GM12865 (cell line): ENCODE results near the gene IQCE.

Experiments
- DNase-seq: peaks from one replicate; pipeline ENCODE4 v3.0.0; 2010; ENCODE audit warnings: low read depth
- H3K4me3 ChIP-seq: 2 replicates; pipeline ENCODE4 v1.5.1; 2011; ENCODE audit warnings: mild to moderate bottlenecking, low read depth, low read length, control low read depth
- TF ChIP-seq, protein P1 (sequence below): IDR thresholded peaks from 2 replicates; pipeline ENCODE4 v1.5.1; 2011; ENCODE audit warnings: low read length, control low read depth, low read depth, inconsistent platforms; ENCODE audit not compliant: insufficient read depth; ENCODE audit errors: missing control alignments

Gene IQCE

DNA sequence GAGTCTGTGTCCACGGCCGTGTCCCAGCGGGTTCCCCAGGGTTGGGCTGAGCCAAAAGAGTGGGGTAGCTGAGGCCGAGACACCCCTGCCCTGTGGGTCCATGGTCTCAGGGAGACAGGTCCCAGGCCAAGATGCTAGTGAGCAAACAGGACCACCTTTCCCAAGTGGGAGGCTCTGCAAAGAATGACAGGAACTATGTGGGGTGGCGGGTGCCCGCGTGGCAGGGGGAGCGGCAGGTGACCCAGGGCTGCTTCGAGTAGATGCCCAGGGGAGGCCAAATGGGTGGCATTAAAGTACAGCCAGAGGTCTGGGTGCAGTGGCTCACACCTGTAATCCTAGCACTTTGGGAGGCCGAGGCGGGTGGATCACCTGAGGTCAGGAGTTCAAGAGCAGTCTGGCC lies 91.2 kb downstream of the IQCE start:
- no peak overlapping the region for H3K4me3 ChIP-seq
- TF ChIP-seq, protein P1, sequence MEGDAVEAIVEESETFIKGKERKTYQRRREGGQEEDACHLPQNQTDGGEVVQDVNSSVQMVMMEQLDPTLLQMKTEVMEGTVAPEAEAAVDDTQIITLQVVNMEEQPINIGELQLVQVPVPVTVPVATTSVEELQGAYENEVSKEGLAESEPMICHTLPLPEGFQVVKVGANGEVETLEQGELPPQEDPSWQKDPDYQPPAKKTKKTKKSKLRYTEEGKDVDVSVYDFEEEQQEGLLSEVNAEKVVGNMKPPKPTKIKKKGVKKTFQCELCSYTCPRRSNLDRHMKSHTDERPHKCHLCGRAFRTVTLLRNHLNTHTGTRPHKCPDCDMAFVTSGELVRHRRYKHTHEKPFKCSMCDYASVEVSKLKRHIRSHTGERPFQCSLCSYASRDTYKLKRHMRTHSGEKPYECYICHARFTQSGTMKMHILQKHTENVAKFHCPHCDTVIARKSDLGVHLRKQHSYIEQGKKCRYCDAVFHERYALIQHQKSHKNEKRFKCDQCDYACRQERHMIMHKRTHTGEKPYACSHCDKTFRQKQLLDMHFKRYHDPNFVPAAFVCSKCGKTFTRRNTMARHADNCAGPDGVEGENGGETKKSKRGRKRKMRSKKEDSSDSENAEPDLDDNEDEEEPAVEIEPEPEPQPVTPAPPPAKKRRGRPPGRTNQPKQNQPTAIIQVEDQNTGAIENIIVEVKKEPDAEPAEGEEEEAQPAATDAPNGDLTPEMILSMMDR: no peak
- no peak for DNase-seq

DNA sequence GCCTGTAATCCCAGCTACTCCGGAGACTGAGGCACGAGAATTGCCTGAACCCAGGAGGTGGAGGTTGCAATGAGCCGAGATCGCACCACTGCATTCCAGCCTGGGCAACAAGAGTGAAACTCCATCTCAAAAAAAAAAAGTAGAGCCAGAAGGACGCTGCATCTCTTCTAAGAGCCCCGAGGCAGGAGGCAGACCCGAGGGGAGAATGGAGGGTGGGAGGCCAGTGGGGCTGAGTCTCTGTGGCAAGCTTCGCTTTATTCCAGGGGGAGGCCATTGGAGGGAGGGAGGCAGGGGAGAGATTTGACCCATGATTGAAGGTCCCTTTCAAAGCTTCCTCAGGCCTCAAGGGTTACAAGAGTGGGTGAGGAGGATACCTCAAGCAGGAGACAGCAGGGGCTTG lies 91.7 kb downstream of the IQCE start:
- no peak overlapping the region for H3K4me3 ChIP-seq
- DNase-seq: no peak
- TF ChIP-seq, protein P1: no peak

DNA sequence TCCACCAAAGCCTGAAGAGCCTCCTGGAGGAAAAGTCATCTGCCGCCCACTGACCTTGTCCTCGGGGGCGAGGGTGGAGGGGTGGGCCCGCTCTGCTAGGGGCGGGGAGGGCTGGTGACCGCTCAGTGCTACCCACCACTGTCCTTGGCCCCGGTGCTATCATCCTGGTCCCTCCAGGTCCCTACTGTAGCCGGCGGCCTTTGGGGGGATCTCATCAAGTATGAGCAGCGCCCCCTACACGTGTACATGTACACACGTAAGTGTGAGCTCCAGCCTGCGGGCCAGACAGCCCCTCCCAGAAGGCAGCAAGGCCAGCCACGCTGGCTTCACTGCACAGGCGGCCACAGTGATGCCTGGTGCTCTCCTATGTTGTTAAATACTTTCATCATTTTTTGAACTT lies 92.6 kb downstream of the IQCE start:
- no peak overlapping the region for H3K4me3 ChIP-seq
- TF ChIP-seq, protein P1: no peak
- DNase-seq: no peak

- DNase-seq: no peak
- TF ChIP-seq, protein P1: no peak
- H3K4me3 ChIP-seq: no peak overlapping the region
Observed at GRCh38 chr7:2651847-2652735, 93.3 kb downstream of the IQCE start.

GRCh38 chr7:2652736-2653060 lies 93.9 kb downstream of the IQCE start:
- TF ChIP-seq, protein P1: no peak
- DNase-seq: no peak
- no peak overlapping the region for H3K4me3 ChIP-seq

- no peak overlapping the region for H3K4me3 ChIP-seq
- TF ChIP-seq, protein P1: no peak
- DNase-seq: no peak
Observed at GRCh38 chr7:2654059-2654458, 95.3 kb downstream of the IQCE start.

- DNase-seq: no peak
- TF ChIP-seq, protein P1: no peak
- no peak overlapping the region for H3K4me3 ChIP-seq
Observed at GRCh38 chr7:2655870-2656614, 97.3 kb downstream of the IQCE start.
